HG03432 (cell line): ENCODE results near the gene DYNC1LI2.
A peak's percentile ranks its signal among the peaks of the same experiment; 100 is the strongest.

Experiments used
- ATAC-seq: cut with Tn5 transposase; IDR thresholded peaks from one replicate; pipeline ENCODE4 v1.9.1; 2021; ENCODE audit warnings: mild to moderate bottlenecking, moderate library complexity; ENCODE audit not compliant: unreplicated experiment

The DYNC1LI2 gene

DNA sequence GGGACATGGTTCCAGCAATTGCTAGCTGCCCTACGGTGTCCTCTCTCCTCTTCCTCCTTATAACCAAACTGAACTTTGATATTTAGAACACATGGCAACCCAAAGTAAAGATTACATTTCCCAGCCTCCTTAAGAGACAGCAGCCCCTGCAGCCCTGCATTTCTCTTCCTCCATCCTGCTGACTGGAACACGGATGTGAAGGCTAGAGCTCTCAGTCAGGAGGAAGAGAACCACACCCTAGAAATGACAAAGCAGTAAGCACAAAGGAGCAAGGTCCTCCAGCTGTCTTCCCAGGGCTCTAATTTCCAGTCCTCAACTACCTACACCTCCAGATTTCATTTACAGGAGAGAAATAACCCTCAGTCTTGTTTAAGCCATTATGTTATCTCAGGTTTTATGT is 10.9 kb downstream of the DYNC1LI2 start:
- ATAC-seq, result no peak

DNA sequence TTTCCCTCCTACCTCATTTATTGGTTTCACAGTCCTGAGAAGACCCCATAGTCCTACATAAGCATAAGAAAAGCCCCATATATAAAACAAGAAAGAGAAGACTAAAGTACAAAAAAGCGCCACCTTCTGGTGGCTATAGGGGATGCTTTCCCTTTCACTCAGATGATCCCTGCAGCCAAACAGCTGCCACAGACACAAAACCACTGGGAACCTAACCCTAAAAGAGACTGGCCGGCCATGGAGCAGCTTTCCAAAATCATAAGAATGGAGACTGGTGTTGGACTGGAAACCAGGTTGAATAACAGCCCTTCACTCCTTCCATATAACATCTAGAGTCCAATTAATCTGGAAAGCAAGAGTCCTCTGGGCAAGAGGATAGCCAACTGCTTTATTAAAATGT is 11.4 kb downstream of the DYNC1LI2 start:
- no peak for ATAC-seq

DNA sequence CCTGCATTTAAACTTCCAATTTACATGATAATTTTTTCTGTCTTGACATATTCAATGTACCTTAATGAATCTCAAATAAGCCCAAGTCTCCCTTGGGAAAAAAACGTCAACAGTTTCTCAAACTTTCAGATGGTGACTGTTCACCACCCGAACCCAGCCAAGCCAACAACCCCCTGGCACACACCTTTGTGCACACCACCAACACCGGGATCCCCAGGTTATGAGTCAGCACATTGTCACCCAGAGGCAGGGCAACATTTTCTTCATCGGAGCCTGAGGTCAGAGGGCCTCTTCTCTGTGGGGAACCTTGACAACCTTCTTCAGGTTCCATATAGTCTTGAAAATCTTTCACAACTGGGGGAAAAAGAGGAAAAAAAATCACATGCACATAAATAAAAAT is 15.5 kb downstream of the DYNC1LI2 start:
- no peak for ATAC-seq

DNA sequence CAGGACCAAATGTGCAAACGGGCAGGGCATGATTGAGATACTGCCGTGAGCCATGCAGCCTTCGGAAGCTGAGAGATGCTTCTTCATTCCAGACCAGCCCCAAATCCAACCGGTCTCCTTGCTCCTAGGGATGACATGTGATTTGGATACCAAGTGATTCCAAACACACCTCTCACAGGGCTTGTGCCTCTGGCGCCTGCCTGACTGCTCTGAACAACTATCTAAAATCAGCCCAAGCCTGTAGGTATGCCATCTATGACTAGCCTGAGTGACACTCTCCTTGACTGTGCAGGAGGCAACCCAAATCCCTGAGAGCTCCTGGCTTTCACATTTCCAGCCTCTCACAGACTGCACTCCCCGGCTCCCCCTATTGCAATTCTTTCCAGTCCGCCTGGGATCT is 20.3 kb downstream of the DYNC1LI2 start:
- ATAC-seq, result no peak

DNA sequence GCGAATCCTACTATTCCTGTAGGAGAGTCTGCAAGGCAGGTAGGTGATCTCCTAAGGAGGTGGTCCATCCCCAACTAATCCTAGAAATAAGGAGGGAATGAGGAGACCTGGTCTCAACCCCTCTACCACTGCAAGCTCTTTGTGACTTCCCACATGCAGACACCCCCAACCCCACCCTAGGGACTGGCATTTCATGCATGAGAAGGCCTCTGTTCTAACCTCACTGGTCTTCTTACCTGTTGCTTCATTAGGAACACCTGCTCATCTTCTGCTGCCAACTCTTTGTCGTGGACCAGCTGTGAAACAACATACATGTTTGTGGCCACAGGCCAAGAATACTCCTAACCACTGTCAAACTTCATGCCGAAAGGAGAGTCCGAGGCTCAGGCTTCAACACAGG is 22.6 kb downstream of the DYNC1LI2 start:
- ATAC-seq, result no peak

DNA sequence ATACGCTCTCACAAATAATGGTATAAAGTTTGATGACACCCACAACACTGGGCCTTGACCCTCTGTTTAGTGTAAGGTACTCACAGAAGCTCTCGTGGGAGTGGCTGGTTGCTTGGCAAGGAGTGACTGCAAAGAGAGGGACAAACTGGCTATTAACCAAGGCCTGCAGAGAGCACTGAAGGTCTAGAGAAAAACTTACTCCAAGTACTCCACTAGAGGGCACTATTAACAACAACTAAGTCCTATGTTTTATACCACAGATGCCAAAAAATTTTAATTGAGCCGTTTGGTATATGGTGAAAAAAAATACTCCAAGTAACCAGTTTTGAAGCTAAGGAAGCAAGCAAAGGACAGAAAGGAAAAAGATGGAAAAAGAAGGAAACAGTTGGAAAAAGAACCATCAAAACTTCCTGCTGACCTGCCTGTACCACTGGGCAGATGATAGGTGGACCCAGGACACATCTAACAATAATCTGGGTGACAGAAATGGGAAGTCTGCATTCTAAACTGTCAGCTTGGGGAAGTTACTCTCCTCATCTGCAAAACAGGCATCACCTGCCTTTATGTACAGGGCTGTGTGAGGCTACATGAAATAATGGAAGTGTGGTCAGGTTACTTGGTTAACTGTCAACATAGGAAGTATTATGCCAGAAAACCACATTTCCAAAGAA is 23.2 kb downstream of the DYNC1LI2 start:
- peak; percentile 51 for ATAC-seq

DNA sequence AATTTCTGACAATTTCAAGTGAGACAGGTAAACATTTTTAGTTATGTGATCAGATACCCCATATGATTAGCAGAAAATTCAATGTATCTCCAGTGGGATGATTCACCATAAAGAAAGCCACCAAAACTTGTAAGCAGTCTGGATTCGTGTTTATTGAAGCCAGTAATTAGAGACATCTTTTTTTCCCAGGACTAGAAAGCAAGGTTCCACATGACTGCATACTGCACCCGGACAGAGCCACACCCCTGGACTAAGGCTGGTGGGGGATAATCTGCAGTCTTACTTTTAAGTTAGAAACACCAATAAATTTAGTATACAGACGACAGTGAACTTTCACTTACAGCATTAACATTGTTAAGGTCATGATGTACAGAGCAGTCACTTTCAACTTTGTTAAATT is 30.6 kb downstream of the DYNC1LI2 start:
- no peak for ATAC-seq

DNA sequence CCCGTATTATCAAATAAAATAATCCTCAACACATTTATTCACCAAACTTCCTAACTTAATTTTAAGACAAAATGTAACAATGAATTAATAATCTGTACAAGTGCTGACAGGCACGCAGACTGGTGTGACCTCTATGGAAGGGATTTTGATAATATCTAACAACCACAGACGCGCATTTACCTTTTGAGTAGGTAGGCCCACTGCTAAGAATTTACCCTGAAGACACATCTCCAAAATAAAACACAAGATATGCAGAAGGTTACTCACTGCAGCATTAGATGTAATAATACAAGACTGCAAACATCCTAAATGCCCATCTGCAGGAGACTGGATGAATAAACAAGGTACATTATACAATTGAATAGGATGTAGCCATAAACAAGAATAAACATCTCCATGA is 32.2 kb downstream of the DYNC1LI2 start:
- ATAC-seq, result no peak

DNA sequence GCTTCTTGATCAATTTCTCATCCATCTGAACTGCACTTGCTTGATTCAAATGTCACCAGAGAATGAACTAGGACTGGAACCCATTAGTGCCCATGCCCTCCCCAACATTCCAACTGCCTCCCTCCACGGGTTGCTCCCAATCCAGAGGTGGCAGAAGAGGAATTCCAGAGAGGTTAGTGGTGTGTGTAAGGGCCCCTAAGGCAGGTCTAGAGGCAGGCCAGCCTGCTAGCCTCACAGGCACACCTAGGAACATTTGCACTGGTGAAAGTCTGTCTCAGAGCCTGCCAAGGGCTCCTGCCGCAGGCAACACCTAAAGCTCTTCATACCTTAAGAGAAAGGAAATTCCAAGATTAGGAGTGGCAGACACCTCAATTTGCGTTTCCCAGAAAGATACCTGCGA is 33.6 kb downstream of the DYNC1LI2 start:
- no peak for ATAC-seq

DNA sequence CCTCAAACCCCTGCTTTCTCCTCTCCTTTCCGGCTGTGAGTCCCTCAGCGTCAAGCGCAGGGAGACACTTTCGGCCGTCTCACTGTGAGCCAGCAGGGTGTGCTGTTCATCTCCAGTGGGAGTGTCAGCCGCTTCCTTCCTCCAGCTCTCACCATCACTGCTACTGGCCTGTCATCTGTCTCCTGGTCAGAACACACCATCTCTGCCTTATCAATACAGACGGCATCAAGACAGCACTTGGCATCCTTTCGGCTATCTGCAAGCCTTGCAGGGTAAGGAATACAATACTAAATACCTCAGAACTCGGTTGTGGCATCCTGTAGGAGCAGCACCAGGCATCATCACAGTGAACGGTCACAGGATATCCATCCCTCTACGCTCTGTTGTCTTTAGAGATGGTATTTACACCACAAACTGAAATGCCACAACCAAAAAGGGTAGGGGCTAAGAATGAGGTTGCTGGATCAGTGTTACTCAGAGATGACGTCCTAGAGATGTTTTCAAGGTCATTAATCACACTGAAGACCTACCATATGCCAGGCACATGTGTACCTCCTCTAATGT is 34.2 kb downstream of the DYNC1LI2 start:
- ATAC-seq, result no peak

DNA sequence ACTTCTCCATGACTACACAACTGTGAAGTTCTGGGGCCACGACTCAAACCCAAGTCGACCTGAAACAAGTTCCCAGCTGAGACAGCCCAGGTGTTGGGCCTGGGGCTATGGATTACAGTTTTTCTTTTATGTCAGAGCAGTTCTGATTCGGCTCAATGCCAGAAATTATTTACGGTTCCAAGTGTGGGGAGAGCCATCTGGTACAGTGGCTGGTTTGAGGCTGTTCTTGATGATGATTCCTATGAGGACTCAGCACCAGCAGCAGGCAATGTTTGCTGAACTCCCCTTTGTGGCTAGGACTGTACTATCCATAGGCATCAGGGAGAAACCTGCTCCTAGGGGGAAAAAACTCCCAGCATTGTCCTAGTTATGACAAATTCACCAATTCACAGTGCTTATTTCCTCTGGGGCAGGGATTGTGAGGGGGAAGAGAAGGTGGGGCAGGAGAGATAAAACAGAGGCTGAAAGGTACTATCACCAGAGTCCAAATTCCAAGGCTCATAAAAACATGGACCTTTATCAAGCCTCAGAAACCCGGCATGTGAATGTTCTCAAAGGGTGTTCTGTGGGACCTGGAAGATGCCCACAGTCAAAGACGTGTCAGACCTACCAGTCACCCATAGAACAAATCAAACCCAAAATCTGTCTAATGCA is 36.6 kb downstream of the DYNC1LI2 start:
- no peak for ATAC-seq

DNA sequence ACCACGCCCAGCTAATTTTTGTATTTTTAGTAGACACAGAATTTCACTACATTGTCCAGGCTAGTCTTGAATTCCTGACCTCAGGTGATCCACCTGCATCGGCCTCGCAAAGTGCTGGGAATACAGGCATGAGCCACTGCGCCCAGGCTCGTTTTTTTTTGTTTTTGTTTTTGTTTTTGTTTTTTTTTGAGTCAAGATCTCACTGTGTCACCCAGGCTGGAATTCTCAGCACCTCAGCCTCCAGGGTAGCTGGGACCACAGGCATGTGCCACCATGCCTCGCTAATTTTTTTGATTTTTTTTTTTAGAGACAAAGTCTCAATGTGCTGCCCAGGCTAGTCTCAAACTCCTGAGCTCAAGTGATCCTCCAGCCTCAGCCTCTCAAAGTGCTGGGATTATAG is 37.3 kb downstream of the DYNC1LI2 start:
- ATAC-seq, result no peak

DNA sequence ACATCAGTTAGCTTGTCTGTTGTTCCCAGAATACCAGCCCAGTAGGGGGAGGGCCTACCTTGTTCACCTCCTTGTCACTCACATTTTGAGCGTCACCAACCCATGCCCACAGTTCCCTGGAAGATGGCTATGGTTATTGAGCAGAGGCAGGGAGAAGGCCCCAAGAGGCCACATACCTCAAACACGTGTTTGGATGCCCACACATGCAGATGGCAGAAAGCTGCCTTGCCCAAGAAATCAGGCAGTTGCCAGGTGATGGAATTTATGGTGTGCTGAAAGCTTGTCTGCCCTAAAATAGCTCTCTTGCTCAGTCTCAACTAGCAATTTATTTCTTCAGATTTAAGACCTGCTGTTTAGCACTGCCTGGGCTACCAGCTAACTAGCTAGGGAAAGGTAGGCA is 38.3 kb downstream of the DYNC1LI2 start:
- no peak for ATAC-seq

DNA sequence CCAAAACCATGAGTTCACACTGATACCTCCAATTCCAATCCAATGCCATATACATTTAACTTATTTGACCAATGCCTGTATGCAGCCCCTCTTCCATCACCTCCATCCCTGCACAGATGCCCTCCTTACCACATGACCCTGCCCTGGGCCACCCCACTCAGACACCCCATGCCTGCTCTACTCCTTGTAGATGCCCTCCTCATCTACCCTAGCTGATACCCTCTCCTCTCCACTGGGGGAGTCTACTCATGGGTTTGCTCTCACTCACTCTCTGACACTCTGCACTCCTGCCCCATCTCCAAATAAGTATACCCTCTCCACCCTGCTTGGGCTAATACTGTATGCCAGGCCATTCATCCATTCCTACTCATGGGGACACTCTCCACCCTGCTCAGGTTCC is 38.9 kb downstream of the DYNC1LI2 start:
- ATAC-seq, result no peak

DNA sequence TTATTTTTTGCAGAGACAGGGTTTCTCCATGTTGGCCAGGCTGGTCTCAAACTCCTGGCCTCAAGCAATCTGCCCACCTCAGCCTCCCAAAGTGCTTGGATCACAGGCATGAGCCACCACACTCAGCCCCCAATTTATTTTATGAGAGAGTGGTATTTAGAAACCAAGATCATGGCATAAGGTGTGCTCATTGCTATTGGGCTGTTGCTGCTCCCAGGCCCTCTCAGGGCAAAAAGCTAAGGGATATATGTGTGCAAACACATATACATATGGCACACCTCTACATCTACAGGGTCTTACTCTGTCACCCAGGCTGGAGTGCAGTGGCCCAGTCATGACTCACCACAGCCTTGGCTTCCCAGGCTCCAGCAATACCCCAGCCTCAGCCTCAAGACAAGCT is 39.8 kb downstream of the DYNC1LI2 start:
- no peak for ATAC-seq

DNA sequence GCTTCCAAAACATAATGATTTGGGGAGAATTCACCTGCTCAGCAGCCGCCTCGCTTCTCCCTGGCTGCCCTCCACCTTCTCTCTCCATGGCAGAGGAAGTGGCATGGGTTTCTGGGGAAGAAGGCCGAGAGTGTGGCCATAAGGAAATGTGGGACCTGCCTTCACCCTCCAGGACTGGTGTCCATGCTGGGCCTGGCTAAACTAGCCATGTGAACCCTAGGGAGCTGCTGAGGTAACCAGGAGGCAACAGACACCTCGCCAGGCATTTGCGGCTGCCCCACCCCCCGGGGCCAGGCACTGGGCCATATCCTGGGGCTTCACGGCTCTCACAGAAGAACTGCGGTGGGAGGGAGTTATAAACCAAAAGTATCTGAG is 44.9 kb downstream of the DYNC1LI2 start:
- no peak for ATAC-seq

DNA sequence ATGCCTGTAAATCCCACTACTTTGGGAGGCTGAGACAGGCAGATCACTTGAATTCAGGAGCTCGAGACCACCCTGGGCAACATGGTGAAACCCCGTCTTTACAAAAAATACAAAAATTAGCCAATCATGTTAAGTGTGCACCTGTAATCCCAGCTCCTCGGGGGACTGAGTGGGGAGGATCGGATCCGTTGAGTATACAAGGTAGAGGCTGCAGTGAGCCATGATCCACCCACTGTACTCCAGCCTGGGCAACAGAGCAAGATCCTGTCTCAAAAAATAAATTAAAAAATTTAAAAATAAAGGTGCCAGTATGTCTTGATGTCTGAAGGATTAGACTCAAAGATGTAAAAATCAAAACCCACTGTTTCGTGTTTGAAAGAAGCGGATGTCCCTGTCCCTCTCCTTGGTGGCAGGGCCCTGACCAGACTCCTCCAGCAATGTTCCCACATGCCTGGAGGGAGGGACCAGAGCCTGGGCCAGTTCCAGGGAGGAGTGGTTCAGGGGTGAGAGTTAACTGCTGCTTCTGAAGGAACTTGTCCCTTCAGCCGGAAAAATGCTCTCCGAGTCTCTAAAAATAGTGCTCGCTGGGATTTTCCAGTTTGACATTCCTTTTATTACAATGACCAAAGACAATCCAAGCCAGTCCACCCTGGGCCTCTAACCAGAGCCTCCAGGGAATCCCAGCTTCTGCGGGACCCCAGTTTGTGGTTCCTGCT is 45.5 kb downstream of the DYNC1LI2 start:
- no peak for ATAC-seq

DNA sequence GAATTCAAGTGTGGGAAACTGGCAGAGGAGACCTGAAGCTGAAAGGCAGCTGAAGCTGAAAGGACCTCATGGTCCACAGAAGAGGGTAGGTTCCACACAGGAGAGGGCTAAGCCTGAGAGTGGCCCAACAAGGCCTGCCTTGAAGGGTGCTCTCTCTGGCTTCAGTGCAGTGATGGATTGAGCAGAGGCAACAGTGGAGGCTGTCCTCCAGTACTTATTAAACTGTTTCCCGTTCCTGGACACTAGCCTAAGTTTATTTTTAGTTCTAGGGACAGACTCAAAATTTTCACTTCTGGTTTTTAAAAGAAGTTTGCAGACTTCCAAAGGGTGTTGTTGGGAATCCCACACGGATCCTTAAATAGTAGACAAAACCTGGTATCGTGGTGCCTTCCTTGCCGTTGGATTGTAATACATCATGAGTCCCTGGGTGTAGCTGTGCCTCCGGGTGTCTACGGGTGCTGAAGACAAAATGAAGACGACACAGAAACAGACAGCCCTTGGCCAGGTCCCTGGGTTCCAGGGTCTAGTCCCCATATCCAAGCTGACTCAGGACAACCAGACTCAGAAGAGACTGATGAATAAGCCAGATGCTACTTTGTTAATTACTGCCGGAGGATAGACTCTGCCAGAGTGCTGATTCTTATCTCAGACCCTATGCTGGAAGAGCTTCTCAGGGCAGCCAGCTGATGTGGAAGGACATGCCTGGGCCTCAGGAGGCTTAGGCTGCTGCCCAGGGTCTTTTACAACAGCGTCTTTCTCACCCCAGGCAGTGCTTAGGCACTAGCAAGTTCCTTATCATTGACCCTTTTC is 47.8 kb downstream of the DYNC1LI2 start:
- no peak for ATAC-seq

DNA sequence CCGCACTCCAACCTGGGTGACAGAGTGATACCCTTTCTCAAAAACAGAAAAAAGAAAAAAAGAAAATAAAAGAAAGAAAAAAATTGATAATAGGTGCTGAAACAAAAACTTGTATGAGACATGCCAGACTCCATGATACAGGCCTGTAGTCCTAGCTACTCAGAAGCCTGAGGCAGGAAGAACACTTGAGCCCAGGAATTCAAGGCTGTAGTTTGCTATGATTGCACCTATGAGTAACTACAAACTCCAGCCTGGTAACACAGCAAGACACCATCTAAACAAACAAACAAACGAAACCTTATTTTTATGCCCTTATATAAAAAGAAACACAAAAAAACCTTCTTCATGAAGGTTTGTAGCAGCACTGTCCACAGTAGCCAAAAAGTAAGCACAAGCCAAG is 49.9 kb downstream of the DYNC1LI2 start:
- ATAC-seq, result no peak

DNA sequence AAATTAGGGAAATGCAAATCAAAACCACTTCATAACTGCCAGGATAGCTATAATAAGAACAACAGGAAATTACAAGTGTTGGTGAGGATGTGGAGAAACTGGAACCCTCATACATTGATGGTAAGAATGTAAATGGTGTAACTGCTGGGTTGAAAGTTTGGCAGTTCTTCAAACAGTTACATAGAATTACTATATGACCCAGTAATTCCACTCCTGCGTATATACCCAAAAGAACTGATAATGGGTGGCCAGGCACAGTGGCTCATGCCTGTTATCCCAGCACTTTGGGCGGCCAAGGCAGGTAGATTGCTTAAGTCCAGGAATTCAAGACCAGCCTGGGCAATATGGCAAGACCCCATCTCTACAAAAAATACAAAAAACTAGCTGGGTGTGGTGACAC is 50.4 kb downstream of the DYNC1LI2 start:
- ATAC-seq, result no peak

DNA sequence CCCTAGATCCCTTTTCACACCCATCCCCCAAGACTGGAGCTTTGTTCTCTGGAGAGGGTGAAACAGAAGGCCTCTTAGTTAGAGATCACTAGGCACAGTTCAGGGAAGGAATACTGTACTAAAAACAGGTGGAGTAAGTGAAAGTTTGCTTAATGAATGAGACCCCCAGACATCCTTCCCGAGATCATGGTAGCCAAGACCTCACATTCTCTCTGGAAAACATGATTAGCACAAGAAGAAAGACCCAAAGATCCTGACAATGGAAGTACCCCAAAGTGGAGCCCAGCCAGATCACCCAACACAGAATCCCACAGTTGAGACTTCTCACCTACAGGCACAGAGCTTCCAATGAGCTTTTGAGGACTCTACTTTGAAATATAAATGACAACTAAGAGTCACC is 51.5 kb downstream of the DYNC1LI2 start:
- no peak for ATAC-seq
